ENCODE data around the gene PAK1. TPM values are rescaled to one million over a fixed set of nuclear protein-coding genes. Genes with fewer than 3 reads are reported as not detected.
A peak's percentile ranks its signal among the peaks of the same experiment; 100 is the strongest.
"Not testable (repeated sequence)": the region's sequence is repeated elsewhere in the genome, so short reads cannot be mapped to it uniquely, and the experiment has no call there.

PAK1 gene
- total RNA-seq, 1 donor from 2014 or later: 83.2 TPM

DNA sequence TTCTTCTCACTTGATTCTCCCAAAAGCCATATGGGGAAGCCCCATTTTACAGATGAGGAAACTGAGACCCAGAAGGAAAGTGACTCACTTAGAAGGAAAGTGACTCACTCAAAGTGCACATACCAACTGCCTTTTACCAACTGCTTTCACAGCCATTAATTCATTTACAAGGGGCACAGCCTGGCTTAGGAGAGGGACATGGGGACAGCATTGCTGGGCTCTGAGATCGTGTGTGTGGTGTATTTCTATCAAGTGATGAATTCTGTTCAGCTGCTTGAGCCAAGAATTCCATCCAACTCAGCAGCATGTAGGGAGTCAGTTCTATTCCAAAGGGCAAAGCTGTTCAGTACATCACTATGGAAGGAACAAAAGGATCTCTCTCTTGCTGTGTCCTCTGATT lies 23.5 kb upstream of the PAK1 start:
- Mint-ChIP-seq H3K27ac (no peak overlapping the region), H3K9me3 (peaks cover 3% of the 10 kb centered on the region), H3K27me3 (ENCODE audit: low read depth) (no peaks in the 10 kb centered on the region), H3K4me3 (no peak overlapping the region), H3K36me3 (no peaks in the 10 kb centered on the region), H3K4me1 (peaks cover 6% of the 10 kb centered on the region)
- no peak for DNase-seq (ENCODE audit: low spot score in 2 of 2, unreplicated experiment in 2 of 2)
- no peak for TF ChIP-seq CTCF (IDR thresholded peaks at IDR 0.05; ENCODE audit: unreplicated experiment)

GRCh38 chr11:77495526-77495925 lies 21.6 kb upstream of the PAK1 start:
- TF ChIP-seq CTCF (IDR thresholded peaks at IDR 0.05; ENCODE audit: unreplicated experiment): no peak
- no peaks in the 10 kb centered on the region for H3K27me3 Mint-ChIP-seq (ENCODE audit: low read depth)
- H3K4me3 Mint-ChIP-seq: no peak overlapping the region
- peaks cover 3% of the 10 kb centered on the region for H3K9me3 Mint-ChIP-seq
- H3K27ac Mint-ChIP-seq: no peak overlapping the region
- H3K36me3 Mint-ChIP-seq: no peaks in the 10 kb centered on the region
- H3K4me1 Mint-ChIP-seq: peaks cover 3% of the 10 kb centered on the region
- no peak for DNase-seq (ENCODE audit: low spot score in 2 of 2, unreplicated experiment in 2 of 2)

DNA sequence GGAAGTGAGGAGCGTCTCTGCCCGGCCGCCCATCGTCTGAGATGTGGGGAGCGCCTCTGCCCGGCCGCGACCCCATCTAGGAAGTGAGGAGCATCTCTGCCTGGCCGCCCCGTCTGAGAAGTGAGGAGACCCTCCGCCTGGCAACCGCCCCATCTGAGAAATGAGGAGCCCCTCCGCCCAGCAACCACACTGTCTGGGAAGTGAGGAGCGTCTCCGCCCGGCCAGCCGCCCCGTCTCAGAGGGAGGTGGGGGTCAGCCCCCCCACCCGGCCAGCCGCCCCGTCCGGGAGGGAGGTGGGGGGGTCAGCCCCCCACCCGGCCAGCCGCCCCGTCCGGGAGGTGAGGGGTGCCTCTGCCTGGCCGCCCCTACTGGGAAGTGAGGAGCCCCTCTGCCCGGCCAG lies 16.1 kb upstream of the PAK1 start:
- H3K4me3 Mint-ChIP-seq, H3K36me3 Mint-ChIP-seq, H3K9me3 Mint-ChIP-seq: not testable (repeated sequence)

DNA sequence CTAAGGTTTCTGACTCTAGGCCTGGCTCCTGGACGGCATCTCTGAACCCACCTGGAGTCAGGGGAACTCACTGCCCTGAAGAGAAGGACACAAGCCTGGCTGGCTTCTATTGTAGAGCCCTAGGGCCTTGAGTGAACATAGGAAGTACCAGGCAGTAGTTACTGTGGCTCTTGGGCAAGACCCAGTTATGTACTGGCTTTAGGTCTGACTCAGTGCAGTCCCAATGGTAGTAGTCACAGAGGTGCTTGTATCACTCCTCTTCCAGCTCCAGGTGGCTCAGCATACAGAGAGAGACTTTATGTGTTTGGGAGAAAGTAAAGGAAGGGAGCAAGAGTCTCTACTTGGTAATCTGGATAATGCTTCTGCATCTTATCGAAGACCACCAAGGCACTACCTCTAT lies 13.9 kb upstream of the PAK1 start:
- DNase-seq (ENCODE audit: low spot score in 2 of 2, unreplicated experiment in 2 of 2): no peak
- Mint-ChIP-seq H3K27me3 (ENCODE audit: low read depth) (no peaks in the 10 kb centered on the region), H3K4me3 (no peak overlapping the region), H3K36me3 (no peaks in the 10 kb centered on the region), H3K9me3 (no peaks in the 10 kb centered on the region), H3K4me1 (no peaks in the 10 kb centered on the region), H3K27ac (no peak overlapping the region)
- no peak for TF ChIP-seq CTCF (IDR thresholded peaks at IDR 0.05; ENCODE audit: unreplicated experiment)

More for the DNA sequence above, 16.1 kb upstream of the PAK1 start:
- not testable (repeated sequence) for H3K27me3 Mint-ChIP-seq (ENCODE audit: low read depth); H3K4me1 Mint-ChIP-seq; H3K27ac Mint-ChIP-seq; DNase-seq (ENCODE audit: low spot score in 2 of 2, unreplicated experiment in 2 of 2)

- no peak for DNase-seq (ENCODE audit: low spot score in 2 of 2, unreplicated experiment in 2 of 2)
- no peak for TF ChIP-seq CTCF (IDR thresholded peaks at IDR 0.05; ENCODE audit: unreplicated experiment)
- no peaks in the 10 kb centered on the region for H3K9me3 Mint-ChIP-seq
- H3K4me1 Mint-ChIP-seq: peaks cover 7% of the 10 kb centered on the region
- H3K27me3 Mint-ChIP-seq (ENCODE audit: low read depth): no peaks in the 10 kb centered on the region
- H3K36me3 Mint-ChIP-seq: no peaks in the 10 kb centered on the region
- H3K4me3 Mint-ChIP-seq: no peak overlapping the region
- peak overlapping the region; percentile 85 for H3K27ac Mint-ChIP-seq
These were observed 6.0 kb upstream of the PAK1 start for GRCh38 chr11:77479746-77480352.

DNA sequence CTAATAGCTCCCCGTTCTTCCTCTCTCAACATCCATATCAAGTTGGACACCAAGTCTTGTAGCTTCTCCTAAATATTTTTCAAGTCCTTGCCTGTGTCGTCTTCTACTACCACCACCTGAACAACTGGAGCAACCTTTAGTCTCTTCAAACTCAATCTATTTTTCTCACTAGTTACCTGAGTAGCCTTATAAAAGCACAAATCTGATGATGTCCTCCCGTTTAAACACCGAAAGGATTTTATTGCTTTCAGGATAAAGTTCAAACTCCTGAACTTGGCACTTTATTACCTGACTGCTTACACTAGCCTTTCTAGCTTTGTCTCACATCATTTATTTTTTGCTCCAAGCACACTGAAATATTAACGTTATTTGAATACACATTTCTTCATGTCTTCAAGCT lies 1.3 kb upstream of the PAK1 start:
- Mint-ChIP-seq H3K9me3 (no peaks in the 10 kb centered on the region), H3K27ac (peak overlapping the region; percentile 99), H3K36me3 (no peaks in the 10 kb centered on the region), H3K4me1 (peaks cover 38% of the 10 kb centered on the region), H3K4me3 (peak overlapping the region; percentile 26), H3K27me3 (ENCODE audit: low read depth) (no peaks in the 10 kb centered on the region)
- no peak for TF ChIP-seq CTCF (IDR thresholded peaks at IDR 0.05; ENCODE audit: unreplicated experiment)
- no peak for DNase-seq (ENCODE audit: low spot score in 2 of 2, unreplicated experiment in 2 of 2)

Data from mesothelial cell of epicardium (in vitro differentiated cells).